ENCODE measurements around the gene CDC7. TPM values are rescaled to one million over a fixed set of nuclear protein-coding genes. Genes with fewer than 3 reads are reported as not detected.

The CDC7 gene
- polyA plus RNA-seq, 1 donor from 2014 or later, result 34.6 TPM

- no peak overlapping the region for H3K4me2 ChIP-seq (ENCODE audit: low read length)
- no peaks in the 10 kb centered on the region for H3K36me3 ChIP-seq (ENCODE audit: insufficient read depth, low read length)
- H3K9me3 ChIP-seq (ENCODE audit: low read length), result no peaks in the 10 kb centered on the region
- no peaks in the 10 kb centered on the region for H3K9me2 ChIP-seq (ENCODE audit: insufficient read depth, low read length)
- H3K79me2 ChIP-seq (replicated peaks; ENCODE audit: insufficient read depth, low read length), result no peaks in the 10 kb centered on the region
- H2AFZ ChIP-seq (ENCODE audit: low read depth, low read length), result no peak overlapping the region
- H3K9ac ChIP-seq (ENCODE audit: low read length), result no peak overlapping the region
- no peaks in the 10 kb centered on the region for H4K20me1 ChIP-seq (ENCODE audit: insufficient read depth)
- H3K27ac ChIP-seq (ENCODE audit: low read length), result no peak overlapping the region
- no peaks in the 10 kb centered on the region for H3K27me3 ChIP-seq (ENCODE audit: insufficient read depth, low read depth, low read length)
- H3K4me3 ChIP-seq (ENCODE audit: low read length), result no peak overlapping the region
- TF ChIP-seq TAF1 (IDR thresholded peaks at IDR 0.05; ENCODE audit: low read depth), result no peak
- no peaks in the 10 kb centered on the region for H3F3A ChIP-seq (ENCODE audit: insufficient read depth, low read length, poor library complexity, severe bottlenecking)
These were observed 29.2 kb downstream of the CDC7 start for GRCh38 chr1:91529856-91530255.

DNA sequence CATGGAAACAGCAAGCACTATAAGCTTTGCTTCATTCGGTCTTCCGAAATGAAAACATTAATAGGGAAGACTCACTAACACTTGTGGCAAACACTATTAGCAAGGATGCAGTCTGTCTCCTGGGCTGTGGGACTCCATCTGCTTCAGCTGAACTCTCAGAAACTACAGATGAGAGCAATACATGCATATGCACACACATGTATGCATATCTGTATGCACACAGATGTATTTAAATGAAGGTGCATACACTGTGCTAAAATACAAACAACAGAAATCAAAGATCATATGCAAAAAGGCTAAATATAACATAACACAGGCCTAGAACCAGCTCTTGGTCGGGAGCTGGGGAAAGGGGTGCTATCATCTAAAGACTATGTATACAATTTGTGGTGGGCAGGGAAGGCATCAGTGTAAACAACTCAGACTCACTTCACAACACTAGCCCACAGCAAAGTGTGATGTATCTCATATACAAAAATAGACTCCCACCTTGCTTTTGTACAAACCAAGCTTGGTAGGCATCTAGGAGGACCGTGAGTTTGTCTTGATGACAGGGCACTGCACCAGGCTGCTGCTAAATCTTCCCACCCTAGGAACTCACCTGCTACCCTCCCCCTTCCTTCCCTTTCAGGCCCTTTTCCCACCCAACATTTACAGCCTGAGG, 32.8 kb downstream of the CDC7 start:
- no peaks in the 10 kb centered on the region for H3K27me3 ChIP-seq (ENCODE audit: insufficient read depth, low read depth, low read length)
- no peaks in the 10 kb centered on the region for H3K79me2 ChIP-seq (replicated peaks; ENCODE audit: insufficient read depth, low read length)
- H3K9me2 ChIP-seq (ENCODE audit: insufficient read depth, low read length), result no peaks in the 10 kb centered on the region
- no peaks in the 10 kb centered on the region for H3K36me3 ChIP-seq (ENCODE audit: insufficient read depth, low read length)
- H3K4me3 ChIP-seq (ENCODE audit: low read length), result no peak overlapping the region
- H3F3A ChIP-seq (ENCODE audit: insufficient read depth, low read length, poor library complexity, severe bottlenecking), result no peaks in the 10 kb centered on the region
- H3K9ac ChIP-seq (ENCODE audit: low read length), result no peak overlapping the region
- H3K4me2 ChIP-seq (ENCODE audit: low read length), result no peak overlapping the region
- no peaks in the 10 kb centered on the region for H4K20me1 ChIP-seq (ENCODE audit: insufficient read depth)
- TF ChIP-seq TAF1 (IDR thresholded peaks at IDR 0.05; ENCODE audit: low read depth), result no peak
- TF ChIP-seq, protein P1, sequence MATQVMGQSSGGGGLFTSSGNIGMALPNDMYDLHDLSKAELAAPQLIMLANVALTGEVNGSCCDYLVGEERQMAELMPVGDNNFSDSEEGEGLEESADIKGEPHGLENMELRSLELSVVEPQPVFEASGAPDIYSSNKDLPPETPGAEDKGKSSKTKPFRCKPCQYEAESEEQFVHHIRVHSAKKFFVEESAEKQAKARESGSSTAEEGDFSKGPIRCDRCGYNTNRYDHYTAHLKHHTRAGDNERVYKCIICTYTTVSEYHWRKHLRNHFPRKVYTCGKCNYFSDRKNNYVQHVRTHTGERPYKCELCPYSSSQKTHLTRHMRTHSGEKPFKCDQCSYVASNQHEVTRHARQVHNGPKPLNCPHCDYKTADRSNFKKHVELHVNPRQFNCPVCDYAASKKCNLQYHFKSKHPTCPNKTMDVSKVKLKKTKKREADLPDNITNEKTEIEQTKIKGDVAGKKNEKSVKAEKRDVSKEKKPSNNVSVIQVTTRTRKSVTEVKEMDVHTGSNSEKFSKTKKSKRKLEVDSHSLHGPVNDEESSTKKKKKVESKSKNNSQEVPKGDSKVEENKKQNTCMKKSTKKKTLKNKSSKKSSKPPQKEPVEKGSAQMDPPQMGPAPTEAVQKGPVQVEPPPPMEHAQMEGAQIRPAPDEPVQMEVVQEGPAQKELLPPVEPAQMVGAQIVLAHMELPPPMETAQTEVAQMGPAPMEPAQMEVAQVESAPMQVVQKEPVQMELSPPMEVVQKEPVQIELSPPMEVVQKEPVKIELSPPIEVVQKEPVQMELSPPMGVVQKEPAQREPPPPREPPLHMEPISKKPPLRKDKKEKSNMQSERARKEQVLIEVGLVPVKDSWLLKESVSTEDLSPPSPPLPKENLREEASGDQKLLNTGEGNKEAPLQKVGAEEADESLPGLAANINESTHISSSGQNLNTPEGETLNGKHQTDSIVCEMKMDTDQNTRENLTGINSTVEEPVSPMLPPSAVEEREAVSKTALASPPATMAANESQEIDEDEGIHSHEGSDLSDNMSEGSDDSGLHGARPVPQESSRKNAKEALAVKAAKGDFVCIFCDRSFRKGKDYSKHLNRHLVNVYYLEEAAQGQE (IDR thresholded peaks at IDR 0.05; ENCODE audit: borderline replicate concordance), result no peak
- TF ChIP-seq SMC3 (conservative IDR thresholded peaks at IDR 0.05; ENCODE audit: poor library complexity), result no peak
- no peak for TF ChIP-seq EP300 (conservative IDR thresholded peaks at IDR 0.05; ENCODE audit: poor library complexity, severe bottlenecking)
- no peak for TF ChIP-seq POLR2AphosphoS5 (IDR thresholded peaks at IDR 0.05)
- TF ChIP-seq RAD21 (conservative IDR thresholded peaks at IDR 0.05), result no peak
- no peak for TF ChIP-seq MXI1 (conservative IDR thresholded peaks at IDR 0.05; ENCODE audit: poor library complexity, severe bottlenecking)
- no peak overlapping the region for H3K27ac ChIP-seq (ENCODE audit: low read length)
- no peaks in the 10 kb centered on the region for H3K9me3 ChIP-seq (ENCODE audit: low read length)
- no peak overlapping the region for H2AFZ ChIP-seq (ENCODE audit: low read depth, low read length)

GRCh38 chr1:91535441-91535840, 34.8 kb downstream of the CDC7 start:
- Histone ChIP-seq H3K4me2 (ENCODE audit: low read length) (no peak overlapping the region), H4K20me1 (ENCODE audit: insufficient read depth) (no peaks in the 10 kb centered on the region), H3K4me3 (ENCODE audit: low read length) (no peak overlapping the region), H3K27ac (ENCODE audit: low read length) (no peak overlapping the region), H3F3A (ENCODE audit: insufficient read depth, low read length, poor library complexity, severe bottlenecking) (no peaks in the 10 kb centered on the region), H3K9me3 (ENCODE audit: low read length) (no peaks in the 10 kb centered on the region), H3K9me2 (ENCODE audit: insufficient read depth, low read length) (no peaks in the 10 kb centered on the region), H3K79me2 (replicated peaks; ENCODE audit: insufficient read depth, low read length) (no peaks in the 10 kb centered on the region), H3K27me3 (ENCODE audit: insufficient read depth, low read depth, low read length) (no peaks in the 10 kb centered on the region), H2AFZ (ENCODE audit: low read depth, low read length) (no peak overlapping the region), H3K36me3 (ENCODE audit: insufficient read depth, low read length) (no peaks in the 10 kb centered on the region), H3K9ac (ENCODE audit: low read length) (no peak overlapping the region)
- TF ChIP-seq EP300 (conservative IDR thresholded peaks at IDR 0.05; ENCODE audit: poor library complexity, severe bottlenecking) (no peak), EZH2 (IDR thresholded peaks at IDR 0.05; ENCODE audit: borderline replicate concordance, insufficient read depth, low read length, poor library complexity, severe bottlenecking) (no peak), TAF1 (IDR thresholded peaks at IDR 0.05; ENCODE audit: low read depth) (no peak), RAD21 (conservative IDR thresholded peaks at IDR 0.05) (no peak), SMC3 (conservative IDR thresholded peaks at IDR 0.05; ENCODE audit: poor library complexity) (no peak), POLR2AphosphoS5 (IDR thresholded peaks at IDR 0.05) (no peak), MXI1 (conservative IDR thresholded peaks at IDR 0.05; ENCODE audit: poor library complexity, severe bottlenecking) (no peak)
- TF ChIP-seq, protein P1 (IDR thresholded peaks at IDR 0.05; ENCODE audit: borderline replicate concordance), result no peak
- TF ChIP-seq, protein P2, sequence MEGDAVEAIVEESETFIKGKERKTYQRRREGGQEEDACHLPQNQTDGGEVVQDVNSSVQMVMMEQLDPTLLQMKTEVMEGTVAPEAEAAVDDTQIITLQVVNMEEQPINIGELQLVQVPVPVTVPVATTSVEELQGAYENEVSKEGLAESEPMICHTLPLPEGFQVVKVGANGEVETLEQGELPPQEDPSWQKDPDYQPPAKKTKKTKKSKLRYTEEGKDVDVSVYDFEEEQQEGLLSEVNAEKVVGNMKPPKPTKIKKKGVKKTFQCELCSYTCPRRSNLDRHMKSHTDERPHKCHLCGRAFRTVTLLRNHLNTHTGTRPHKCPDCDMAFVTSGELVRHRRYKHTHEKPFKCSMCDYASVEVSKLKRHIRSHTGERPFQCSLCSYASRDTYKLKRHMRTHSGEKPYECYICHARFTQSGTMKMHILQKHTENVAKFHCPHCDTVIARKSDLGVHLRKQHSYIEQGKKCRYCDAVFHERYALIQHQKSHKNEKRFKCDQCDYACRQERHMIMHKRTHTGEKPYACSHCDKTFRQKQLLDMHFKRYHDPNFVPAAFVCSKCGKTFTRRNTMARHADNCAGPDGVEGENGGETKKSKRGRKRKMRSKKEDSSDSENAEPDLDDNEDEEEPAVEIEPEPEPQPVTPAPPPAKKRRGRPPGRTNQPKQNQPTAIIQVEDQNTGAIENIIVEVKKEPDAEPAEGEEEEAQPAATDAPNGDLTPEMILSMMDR (IDR thresholded peaks at IDR 0.05; ENCODE audit: poor library complexity, severe bottlenecking), result no peak

Data from neural cell (in vitro differentiated cells).